GM12892 (cell line): ENCODE data around the gene LAMP5.

Experiments used
- POLR2A ChIP-seq: IDR thresholded peaks from 2 replicates; pipeline ENCODE4 v1.6.1; 2011; ENCODE audit warnings: low read depth, low read length, control low read depth
- POLR2AphosphoS5 ChIP-seq: IDR thresholded peaks from 2 replicates; pipeline ENCODE4 v1.6.1; 2011; ENCODE audit warnings: low read depth, low read length, control low read depth
- TAF1 ChIP-seq: IDR thresholded peaks from 2 replicates; pipeline ENCODE4 v1.6.1; 2011; ENCODE audit warnings: low read depth, mild to moderate bottlenecking, control low read depth, low read length, borderline replicate concordance

GRCh38 chr20:9506280-9506821 lies 8.0 kb upstream of the LAMP5 start:
- TF ChIP-seq POLR2A, result no peak
- no peak for TF ChIP-seq TAF1
- no peak for TF ChIP-seq POLR2AphosphoS5
